HepG2 (cell line): ENCODE measurements around the gene KCNK10. TPM values are rescaled to one million over a fixed set of nuclear protein-coding genes. Genes with fewer than 3 reads are reported as not detected.

ENCODE experiments used
- ATAC-seq: fragments of 200-7000 bp; cut with Tn5 transposase; 3 replicates; pipeline ENCODE4 v1.9.1; 2020; ENCODE audit warnings: mild to moderate bottlenecking, moderate library complexity
- BruUV-seq: library from RNA; stranded (reverse); fragments of 400-500 nt; replicated peaks from 2 replicates; lab custom pipeline; 2021; lab: Mats Ljungman, UMichigan
- CTCF ChIA-PET: fragments of 300-600 bp; formaldehyde crosslinking; extraction: SDS; loops from one replicate; lab custom pipeline; 2021; ENCODE audit warnings: low total read pairs, inconsistent platforms, low intra/inter-chr PET ratio; lab: Yijun Ruan, JAX
- POLR2A ChIA-PET: fragments of 350-600 bp; sonication (Branson Sonifier 250); formaldehyde crosslinking; loops from one replicate; lab custom pipeline; 2020; ENCODE audit warnings: antibody characterized with exemption, inconsistent platforms; lab: Yijun Ruan, JAX
- DNase-seq: peaks from one replicate; pipeline ENCODE4 v3.0.0-alpha.2; 2015; ENCODE audit warnings: low spot score
- FAIRE-seq: peaks from 3 replicates; lab custom pipeline; 2011; peaks lifted over from hg19 to GRCh38; lab: Jason Lieb, UNC
- H2AFZ ChIP-seq: one replicate; pipeline ENCODE4 v1.6.1; 2011; ENCODE audit warnings: low read length, inconsistent platforms
- H3K27ac ChIP-seq: fragments of 300-600 bp; 3 replicates; pipeline ENCODE4 v1.8.0; 2011; ENCODE audit warnings: mixed run types, mild to moderate bottlenecking, mixed read lengths, low read length, inconsistent platforms; ENCODE audit not compliant: insufficient read depth; ENCODE audit errors: extremely low read length
- H3K27me3 ChIP-seq, 2 experiments: fragments of 200-600 bp in 1 of 2; 2 replicates in 1 of 2; 3 replicates in 1 of 2; pipeline versions ENCODE4 v1.6.0 to v1.8.0; 2011; ENCODE audit warnings: low read length in 2 of 2, mild to moderate bottlenecking in 2 of 2, moderate library complexity in 2 of 2, inconsistent platforms in 1 of 2; ENCODE audit not compliant: insufficient read depth in 2 of 2, control insufficient read depth in 1 of 2
- H3K36me3 ChIP-seq, 2 experiments: fragments of 200-600 bp in 1 of 2; replicated peaks in 1 of 2; 2 replicates in 1 of 2; 3 replicates in 1 of 2; pipeline versions ENCODE4 v1.5.1 to v1.8.0; 2011; ENCODE audit warnings: low read length in 2 of 2, inconsistent platforms in 1 of 2; ENCODE audit not compliant: insufficient read depth in 2 of 2, control insufficient read depth in 1 of 2
- H3K4me1 ChIP-seq: 2 replicates; pipeline ENCODE4 v1.5.1; 2012; ENCODE audit warnings: low read length, inconsistent platforms; ENCODE audit not compliant: insufficient read depth
- H3K4me2 ChIP-seq: 2 replicates; pipeline ENCODE4 v1.6.0; 2011; ENCODE audit warnings: low read depth, low read length, inconsistent platforms
- H3K4me3 ChIP-seq, 3 experiments: fragments of 200-600 bp in 1 of 3; sonication (generic), shearing (Covaris generic) in 1 of 3; replicated peaks in 1 of 3; 2 replicates each; pipeline ENCODE4 v1.5.1; 2011 to 2016; ENCODE audit warnings: low read length in 3 of 3, inconsistent platforms in 2 of 3, low read depth in 2 of 3, mild to moderate bottlenecking in 2 of 3, control low read depth in 1 of 3, mixed read lengths in 1 of 3; ENCODE audit not compliant: insufficient read depth in 1 of 3
- H3K79me2 ChIP-seq: one replicate; pipeline ENCODE4 v1.6.1; 2011; ENCODE audit warnings: low read length, inconsistent platforms; ENCODE audit not compliant: insufficient read depth
- H3K9ac ChIP-seq: 2 replicates; pipeline ENCODE4 v1.6.0; 2011; ENCODE audit warnings: mild to moderate bottlenecking, low read depth, low read length, inconsistent platforms; ENCODE audit not compliant: insufficient read depth
- H3K9me3 ChIP-seq: 2 replicates; pipeline ENCODE4 v1.5.1; 2012; ENCODE audit warnings: mild to moderate bottlenecking, low read length
- H4K20me1 ChIP-seq: 2 replicates; pipeline ENCODE4 v1.6.0; 2011; ENCODE audit warnings: inconsistent platforms, mild to moderate bottlenecking, low read length, moderate library complexity; ENCODE audit not compliant: insufficient read depth
- AGO2 ChIP-seq: fragments of 200-400 bp; formaldehyde crosslinking; optimal IDR thresholded peaks from 2 replicates; pipeline ENCODE3; 2017; ENCODE audit warnings: mild to moderate bottlenecking, low read depth, low read length, moderate library complexity
- ARNT ChIP-seq: fragments of 450-650 bp; IDR thresholded peaks from 2 replicates; pipeline ENCODE4 v1.6.1; 2017
- ATAD3A ChIP-seq: sonication (generic); formaldehyde crosslinking; IDR thresholded peaks from 2 replicates; pipeline ENCODE4 v1.4.0; 2020; ENCODE audit warnings: missing genetic modification reagents
- NFE2L2 ChIP-seq: fragments of 150-350 bp; IDR thresholded peaks from 2 replicates; pipeline ENCODE4 v1.6.1; 2014; ENCODE audit warnings: low read length
- NR2C2 ChIP-seq: sonication (generic); formaldehyde crosslinking; IDR thresholded peaks from 2 replicates; pipeline ENCODE4 v1.4.0; 2020; ENCODE audit warnings: missing genetic modification reagents, mild to moderate bottlenecking, moderate library complexity, borderline replicate concordance
- POLR2G ChIP-seq: fragments of 200-400 bp; formaldehyde crosslinking; IDR thresholded peaks from 2 replicates; pipeline ENCODE4 v1.6.1; 2018; ENCODE audit warnings: mild to moderate bottlenecking, low read depth, low read length, moderate library complexity
- TEAD3 ChIP-seq: optimal IDR thresholded peaks from 2 replicates; pipeline ENCODE3; 2016; ENCODE audit warnings: borderline replicate concordance
- ZFP1 ChIP-seq: IDR thresholded peaks from 2 replicates; pipeline ENCODE4 v1.6.1; 2016
- ZFYVE20 ChIP-seq: sonication (generic); formaldehyde crosslinking; IDR thresholded peaks from 2 replicates; pipeline ENCODE4 v1.8.0; 2023; ENCODE audit warnings: low read depth, mild to moderate bottlenecking, moderate library complexity, missing genetic modification reagents, borderline replicate concordance
- ZNF224 ChIP-seq: sonication (generic); formaldehyde crosslinking; IDR thresholded peaks from 2 replicates; pipeline ENCODE4 v1.5.0; 2020; ENCODE audit warnings: mild to moderate bottlenecking, missing genetic modification reagents
- ZNF235 ChIP-seq: sonication (generic); formaldehyde crosslinking; IDR thresholded peaks from 2 replicates; pipeline ENCODE4 v1.8.1; 2023; ENCODE audit warnings: mild to moderate bottlenecking, missing genetic modification reagents, borderline replicate concordance
- ZNF737 ChIP-seq: sonication (generic); formaldehyde crosslinking; IDR thresholded peaks from 2 replicates; pipeline ENCODE4 v1.5.0; 2020; ENCODE audit warnings: missing genetic modification reagents, mild to moderate bottlenecking, borderline replicate concordance
- WGBS: methylation state at CpG from one replicate; pipeline ENCODE4 v1.1.6; 2017; ENCODE audit warnings: low lambda C conversion rate; 5-methylcytosine and 5-hydroxymethylcytosine counted together
- in situ Hi-C: cut with HindIII; loops from 2 replicates; pipeline ENCODE4 v1.10.0; 2017; ENCODE audit warnings: low pct_unique_long_range_greater_than_20kb; ENCODE audit not compliant: extremely low pct_ligation_motif_present
- intact Hi-C: fragments of 100-400 bp; cut with micrococcal nuclease; formaldehyde crosslinking; loops from one replicate; pipeline ENCODE4 v1.10.0; 2022; ENCODE audit not compliant: unreplicated experiment
- polyA plus RNA-seq, 8 experiments: library from polyadenylated mRNA; depleted of rRNA in 3 of 8; stranded (reverse) in 7 of 8; unstranded in 1 of 8; fragments of >200 nt; fragmentation: Illumina TruSeq in 4 of 8; extraction: Trizol in 4 of 8; gene quantifications; 2 replicates each; pipeline versions ENCODE4 v1.2.1 to v1.2.3, GENCODE V29; 2011 to 2016; ENCODE audit warnings: low read depth in 4 of 8, missing spikeins in 1 of 8, mixed read lengths in 1 of 8; ENCODE audit not compliant: insufficient read depth in 1 of 8
- total RNA-seq, 5 experiments: library from RNA; depleted of rRNA; stranded (reverse); fragments of >200 nt; fragmentation: Illumina TruSeq; extraction: Trizol; gene quantifications; 2 replicates each; pipeline ENCODE4 v1.2.3, GENCODE V29; 2016; ENCODE audit warnings: low read depth in 1 of 5
- TF ChIP-seq, protein P1 (sequence below): sonication (generic); formaldehyde crosslinking; conservative IDR thresholded peaks from 2 replicates; pipeline ENCODE4 v1.4.0; 2020; ENCODE audit warnings: mild to moderate bottlenecking, missing genetic modification reagents, moderate library complexity
- TF ChIP-seq, protein P2 (sequence below): sonication (generic); formaldehyde crosslinking; IDR thresholded peaks from 2 replicates; pipeline ENCODE4 v1.4.0; 2020; ENCODE audit warnings: missing genetic modification reagents; ENCODE audit errors: not compliant biosample characterization
- TF ChIP-seq, protein P3 (sequence below): IDR thresholded peaks from 2 replicates; pipeline ENCODE4 v1.6.1; 2016; ENCODE audit warnings: mild to moderate bottlenecking

The KCNK10 gene
- total and polyA plus RNA-seq, 2 of the 13 experiments (the other 11 are each of a cell fraction or from before 2014, with no cell fraction given): not detected

DNA sequence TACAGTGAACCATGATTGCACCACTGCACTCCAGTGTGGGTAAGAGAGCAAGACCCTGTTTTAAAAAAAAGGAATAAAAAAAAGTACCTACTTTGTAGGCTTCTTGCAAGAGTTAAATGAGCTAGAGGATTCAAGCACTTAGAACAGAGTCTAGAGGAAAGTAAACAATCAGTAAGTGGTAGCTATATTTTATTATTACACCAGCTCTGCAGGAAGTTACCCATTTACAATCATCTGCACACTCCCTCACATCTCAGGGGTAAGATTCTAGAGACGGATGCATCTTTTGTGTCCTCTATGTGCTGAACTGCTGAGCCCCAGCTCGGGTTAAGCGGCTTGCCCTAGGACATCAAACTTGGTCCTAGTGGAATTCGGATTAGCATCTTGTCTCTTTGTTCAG lies 67.3 kb downstream of the KCNK10 start:
- ATAC-seq: no peak
- no peak overlapping the region for H3K4me2 ChIP-seq
- no peak for DNase-seq
- H3K27me3 ChIP-seq: peaks cover 0 to 23% of the 10 kb centered on the region in 2 experiments; a peak in 3 of 5 replicates
- no peak for FAIRE-seq
- in situ Hi-C loops: no loop called here
- BruUV-seq: no TSS peak
- TF ChIP-seq, protein P1, sequence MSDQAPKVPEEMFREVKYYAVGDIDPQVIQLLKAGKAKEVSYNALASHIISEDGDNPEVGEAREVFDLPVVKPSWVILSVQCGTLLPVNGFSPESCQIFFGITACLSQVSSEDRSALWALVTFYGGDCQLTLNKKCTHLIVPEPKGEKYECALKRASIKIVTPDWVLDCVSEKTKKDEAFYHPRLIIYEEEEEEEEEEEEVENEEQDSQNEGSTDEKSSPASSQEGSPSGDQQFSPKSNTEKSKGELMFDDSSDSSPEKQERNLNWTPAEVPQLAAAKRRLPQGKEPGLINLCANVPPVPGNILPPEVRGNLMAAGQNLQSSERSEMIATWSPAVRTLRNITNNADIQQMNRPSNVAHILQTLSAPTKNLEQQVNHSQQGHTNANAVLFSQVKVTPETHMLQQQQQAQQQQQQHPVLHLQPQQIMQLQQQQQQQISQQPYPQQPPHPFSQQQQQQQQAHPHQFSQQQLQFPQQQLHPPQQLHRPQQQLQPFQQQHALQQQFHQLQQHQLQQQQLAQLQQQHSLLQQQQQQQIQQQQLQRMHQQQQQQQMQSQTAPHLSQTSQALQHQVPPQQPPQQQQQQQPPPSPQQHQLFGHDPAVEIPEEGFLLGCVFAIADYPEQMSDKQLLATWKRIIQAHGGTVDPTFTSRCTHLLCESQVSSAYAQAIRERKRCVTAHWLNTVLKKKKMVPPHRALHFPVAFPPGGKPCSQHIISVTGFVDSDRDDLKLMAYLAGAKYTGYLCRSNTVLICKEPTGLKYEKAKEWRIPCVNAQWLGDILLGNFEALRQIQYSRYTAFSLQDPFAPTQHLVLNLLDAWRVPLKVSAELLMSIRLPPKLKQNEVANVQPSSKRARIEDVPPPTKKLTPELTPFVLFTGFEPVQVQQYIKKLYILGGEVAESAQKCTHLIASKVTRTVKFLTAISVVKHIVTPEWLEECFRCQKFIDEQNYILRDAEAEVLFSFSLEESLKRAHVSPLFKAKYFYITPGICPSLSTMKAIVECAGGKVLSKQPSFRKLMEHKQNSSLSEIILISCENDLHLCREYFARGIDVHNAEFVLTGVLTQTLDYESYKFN (CRISPR knock-in tag): no peak
- TF ChIP-seq ZNF235 (no peak), NR2C2 (CRISPR knock-in tag) (no peak), ATAD3A (CRISPR knock-in tag) (no peak), ZFP1 (CRISPR knock-in tag) (no peak), ZNF224 (CRISPR knock-in tag) (no peak), ZNF737 (no peak), NFE2L2 (no peak), TEAD3 (CRISPR knock-in tag) (no peak), POLR2G (no peak), ZFYVE20 (no peak), AGO2 (no peak), ARNT (no peak)
- TF ChIP-seq, protein P2, sequence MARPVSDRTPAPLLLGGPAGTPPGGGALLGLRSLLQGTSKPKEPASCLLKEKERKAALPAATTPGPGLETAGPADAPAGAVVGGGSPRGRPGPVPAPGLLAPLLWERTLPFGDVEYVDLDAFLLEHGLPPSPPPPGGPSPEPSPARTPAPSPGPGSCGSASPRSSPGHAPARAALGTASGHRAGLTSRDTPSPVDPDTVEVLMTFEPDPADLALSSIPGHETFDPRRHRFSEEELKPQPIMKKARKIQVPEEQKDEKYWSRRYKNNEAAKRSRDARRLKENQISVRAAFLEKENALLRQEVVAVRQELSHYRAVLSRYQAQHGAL (CRISPR knock-in tag): no peak
- TF ChIP-seq, protein P3, sequence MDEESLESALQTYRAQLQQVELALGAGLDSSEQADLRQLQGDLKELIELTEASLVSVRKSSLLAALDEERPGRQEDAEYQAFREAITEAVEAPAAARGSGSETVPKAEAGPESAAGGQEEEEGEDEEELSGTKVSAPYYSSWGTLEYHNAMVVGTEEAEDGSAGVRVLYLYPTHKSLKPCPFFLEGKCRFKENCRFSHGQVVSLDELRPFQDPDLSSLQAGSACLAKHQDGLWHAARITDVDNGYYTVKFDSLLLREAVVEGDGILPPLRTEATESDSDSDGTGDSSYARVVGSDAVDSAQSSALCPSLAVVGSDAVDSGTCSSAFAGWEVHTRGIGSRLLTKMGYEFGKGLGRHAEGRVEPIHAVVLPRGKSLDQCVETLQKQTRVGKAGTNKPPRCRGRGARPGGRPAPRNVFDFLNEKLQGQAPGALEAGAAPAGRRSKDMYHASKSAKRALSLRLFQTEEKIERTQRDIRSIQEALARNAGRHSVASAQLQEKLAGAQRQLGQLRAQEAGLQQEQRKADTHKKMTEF (CRISPR knock-in tag): no peak
- TF ChIP-seq, all 625 proteins: peak for 0
- Histone ChIP-seq H3K27ac (no peak overlapping the region), H3K4me3 (no peak overlapping the region), H3K4me1 (no peaks in the 10 kb centered on the region), H2AFZ (no peak overlapping the region), H3K36me3 (no peaks in the 10 kb centered on the region), H3K79me2 (no peaks in the 10 kb centered on the region), H4K20me1 (no peaks in the 10 kb centered on the region), H3K9ac (no peak overlapping the region), H3K9me3 (no peaks in the 10 kb centered on the region)
- 0% methylated on average over 4 of the region's 4 CpGs for WGBS
- ChIA-PET POLR2A (no interaction called here), CTCF (no interaction called here)
- intact Hi-C loops: no loop called here
